ENCODE data around the gene RIT2.
A peak's percentile ranks its signal among the peaks of the same experiment; 100 is the strongest.

The RIT2 gene

DNA sequence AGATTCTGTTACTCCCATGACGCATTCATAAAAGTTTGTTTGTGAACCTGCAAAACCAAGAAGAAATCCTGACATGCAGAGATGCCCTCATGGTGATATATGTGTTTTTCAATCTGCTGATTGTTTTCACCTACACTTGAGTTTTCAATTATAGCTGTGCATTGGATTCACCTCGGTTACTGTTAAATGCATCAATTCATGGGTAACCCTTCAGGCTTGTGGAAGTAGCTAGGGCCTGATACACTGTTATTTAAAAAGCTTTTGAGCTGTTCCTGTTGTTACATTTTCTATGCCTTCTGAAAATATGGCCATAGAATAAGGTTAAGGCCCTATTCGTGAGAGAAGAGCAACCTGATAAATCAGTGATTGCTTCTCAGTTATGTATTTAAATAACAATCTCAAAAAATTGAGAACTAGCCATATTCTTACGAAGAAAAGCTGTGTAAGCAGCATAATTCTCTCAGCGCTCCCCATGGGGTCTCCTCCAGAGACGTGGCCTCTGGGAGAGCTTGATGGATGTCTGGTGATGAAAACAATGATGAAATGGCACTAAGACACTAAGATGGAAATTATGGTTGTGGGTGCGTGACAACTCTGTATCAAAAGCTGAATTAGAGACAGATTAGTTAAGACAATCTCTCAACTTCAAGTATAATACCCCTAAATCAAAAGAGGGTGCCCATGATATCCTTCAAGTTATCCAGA is 60.5 kb downstream of the RIT2 start:
- no peak overlapping the region for H3K14ac ChIP-seq (ENCODE audit: low read length in 2 of 2)
- no peak overlapping the region for H3K4me3 ChIP-seq (ENCODE audit: insufficient read depth in 1 of 2, low read depth in 1 of 2, low read length in 2 of 2)
- no peak overlapping the region for H3K4ac ChIP-seq (ENCODE audit: low read depth in 1 of 2, low read length in 2 of 2)
- no peak overlapping the region for H2BK120ac ChIP-seq (ENCODE audit: low read depth, low read length)
- H2BK12ac ChIP-seq (ENCODE audit: low read length in 2 of 2): no peak overlapping the region
- H3K4me1 ChIP-seq (ENCODE audit: control insufficient read depth, insufficient read depth, low read depth, low read length): no peaks in the 10 kb centered on the region
- H3K36me3 ChIP-seq (ENCODE audit: control insufficient read depth in 1 of 2, insufficient read depth in 2 of 2, low read depth in 1 of 2, low read length in 2 of 2): no peaks in the 10 kb centered on the region
- H3K79me1 ChIP-seq (replicated peaks; ENCODE audit: low read length, poor library complexity, severe bottlenecking): no peaks in the 10 kb centered on the region
- H2BK15ac ChIP-seq (ENCODE audit: low read depth, poor library complexity, severe bottlenecking): no peak overlapping the region
- H4K91ac ChIP-seq (ENCODE audit: low read length): no peak overlapping the region
- no peaks in the 10 kb centered on the region for H3K9me3 ChIP-seq (ENCODE audit: control insufficient read depth, low read length)
- H2BK5ac ChIP-seq (ENCODE audit: low read depth, low read length, poor library complexity, severe bottlenecking): no peak overlapping the region
- no peak overlapping the region for H3K18ac ChIP-seq (ENCODE audit: low read depth in 1 of 2, low read length in 2 of 2)
- H2AK5ac ChIP-seq (ENCODE audit: low read length, severe bottlenecking): no peak overlapping the region
- no peak overlapping the region for H3K4me2 ChIP-seq (ENCODE audit: low read length, poor library complexity, severe bottlenecking)
- H3K27ac ChIP-seq (ENCODE audit: low read length, poor library complexity, severe bottlenecking): no peak overlapping the region
- DNase-seq: no peak
- H3K27me3 ChIP-seq (ENCODE audit: control insufficient read depth in 1 of 2, insufficient read depth in 1 of 2, low read length in 2 of 2): no peaks in the 10 kb centered on the region
- no peak overlapping the region for H4K8ac ChIP-seq (ENCODE audit: low read length)
- H3K9ac ChIP-seq (ENCODE audit: low read length): no peak overlapping the region
- H3K23ac ChIP-seq (ENCODE audit: low read length in 2 of 2): no peak overlapping the region
- H2AFZ ChIP-seq (ENCODE audit: low read depth, low read length): no peak overlapping the region
- 99% methylated on average over 5 of the region's 7 CpGs for WGBS

DNA sequence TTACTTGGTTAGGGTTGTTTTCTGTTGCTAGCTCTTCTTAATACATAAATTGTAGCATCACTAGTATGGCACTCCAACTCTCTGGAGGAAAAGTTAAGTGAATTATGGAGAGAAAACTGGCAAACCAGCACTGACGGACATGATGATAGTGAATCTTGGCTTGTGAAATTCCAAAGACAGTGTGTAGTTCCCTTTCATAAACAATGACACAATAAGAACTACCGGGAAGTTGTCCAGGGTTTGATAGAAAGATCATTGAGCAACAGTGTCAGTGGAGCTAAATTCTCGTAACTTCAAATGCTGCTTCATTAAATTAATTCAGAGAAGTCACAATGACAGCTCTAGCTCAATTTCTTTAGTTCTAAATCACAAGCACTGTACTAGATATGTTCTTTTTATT is 66.5 kb downstream of the RIT2 start:
- Histone ChIP-seq H2BK5ac (ENCODE audit: low read depth, low read length, poor library complexity, severe bottlenecking) (no peak overlapping the region), H4K91ac (ENCODE audit: low read length) (no peak overlapping the region), H3K4me1 (ENCODE audit: control insufficient read depth, insufficient read depth, low read depth, low read length) (no peaks in the 10 kb centered on the region), H3K4ac (ENCODE audit: low read depth in 1 of 2, low read length in 2 of 2) (no peak overlapping the region), H2BK12ac (ENCODE audit: low read length in 2 of 2) (no peak overlapping the region), H3K14ac (ENCODE audit: low read length in 2 of 2) (no peak overlapping the region), H3K18ac (ENCODE audit: low read depth in 1 of 2, low read length in 2 of 2) (no peak overlapping the region), H2AK5ac (ENCODE audit: low read length, severe bottlenecking) (no peak overlapping the region), H3K27me3 (ENCODE audit: control insufficient read depth in 1 of 2, insufficient read depth in 1 of 2, low read length in 2 of 2) (no peaks in the 10 kb centered on the region), H3K79me1 (replicated peaks; ENCODE audit: low read length, poor library complexity, severe bottlenecking) (no peaks in the 10 kb centered on the region), H3K27ac (ENCODE audit: low read length, poor library complexity, severe bottlenecking) (no peak overlapping the region), H4K8ac (ENCODE audit: low read length) (no peak overlapping the region), H2AFZ (ENCODE audit: low read depth, low read length) (no peak overlapping the region), H3K9ac (ENCODE audit: low read length) (peak overlapping the region; percentile 41), H3K4me3 (ENCODE audit: insufficient read depth in 1 of 2, low read depth in 1 of 2, low read length in 2 of 2) (no peak overlapping the region), H2BK15ac (ENCODE audit: low read depth, poor library complexity, severe bottlenecking) (no peak overlapping the region), H2BK120ac (ENCODE audit: low read depth, low read length) (no peak overlapping the region), H3K4me2 (ENCODE audit: low read length, poor library complexity, severe bottlenecking) (no peak overlapping the region), H3K36me3 (ENCODE audit: control insufficient read depth in 1 of 2, insufficient read depth in 2 of 2, low read depth in 1 of 2, low read length in 2 of 2) (no peaks in the 10 kb centered on the region), H3K23ac (ENCODE audit: low read length in 2 of 2) (no peak overlapping the region), H3K9me3 (ENCODE audit: control insufficient read depth, low read length) (no peaks in the 10 kb centered on the region)
- WGBS: 11% methylated on average over 2 of the region's 3 CpGs
- DNase-seq: peak; percentile 88

DNA sequence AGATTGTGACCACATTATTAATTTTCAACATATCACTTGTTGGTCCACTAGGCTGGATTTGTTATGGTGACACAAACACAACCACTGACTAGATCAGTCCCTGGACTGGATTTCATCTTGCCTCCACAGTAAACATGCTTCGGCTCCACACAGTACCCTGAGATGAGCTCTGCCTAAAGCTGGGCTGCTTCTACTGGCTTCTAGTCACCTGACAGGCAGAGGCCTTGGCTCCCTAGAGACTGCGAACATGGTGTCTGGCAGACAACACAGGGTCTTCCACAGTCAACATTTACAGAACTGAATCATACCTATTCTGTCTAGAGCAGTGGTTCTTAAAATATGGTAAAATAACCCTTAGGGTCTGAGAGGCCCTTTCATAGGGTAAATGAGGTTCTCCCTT is 69.2 kb downstream of the RIT2 start:
- H3K9ac ChIP-seq (ENCODE audit: low read length): no peak overlapping the region
- H3K4me1 ChIP-seq (ENCODE audit: control insufficient read depth, insufficient read depth, low read depth, low read length): no peaks in the 10 kb centered on the region
- H2AK5ac ChIP-seq (ENCODE audit: low read length, severe bottlenecking): no peak overlapping the region
- H3K9me3 ChIP-seq (ENCODE audit: control insufficient read depth, low read length): no peaks in the 10 kb centered on the region
- no peak overlapping the region for H3K23ac ChIP-seq (ENCODE audit: low read length in 2 of 2)
- peak overlapping the region in 1 of 2 experiments; percentile 63 for H2BK12ac ChIP-seq (ENCODE audit: low read length in 2 of 2)
- H3K18ac ChIP-seq (ENCODE audit: low read depth in 1 of 2, low read length in 2 of 2): peak overlapping the region in 1 of 2 experiments; percentile 4
- no peaks in the 10 kb centered on the region for H3K36me3 ChIP-seq (ENCODE audit: control insufficient read depth in 1 of 2, insufficient read depth in 2 of 2, low read depth in 1 of 2, low read length in 2 of 2)
- WGBS: 85% methylated on average over 1 of the region's 2 CpGs
- no peak overlapping the region for H4K8ac ChIP-seq (ENCODE audit: low read length)
- peak overlapping the region in 1 of 2 experiments; percentile 32 for H3K4ac ChIP-seq (ENCODE audit: low read depth in 1 of 2, low read length in 2 of 2)
- H3K27me3 ChIP-seq (ENCODE audit: control insufficient read depth in 1 of 2, insufficient read depth in 1 of 2, low read length in 2 of 2): no peaks in the 10 kb centered on the region
- no peak overlapping the region for H2BK15ac ChIP-seq (ENCODE audit: low read depth, poor library complexity, severe bottlenecking)
- H2AFZ ChIP-seq (ENCODE audit: low read depth, low read length): no peak overlapping the region
- no peak for DNase-seq
- peak overlapping the region in 1 of 2 experiments; percentile 79 for H3K14ac ChIP-seq (ENCODE audit: low read length in 2 of 2)
- no peak overlapping the region for H2BK5ac ChIP-seq (ENCODE audit: low read depth, low read length, poor library complexity, severe bottlenecking)
- H3K79me1 ChIP-seq (replicated peaks; ENCODE audit: low read length, poor library complexity, severe bottlenecking): no peaks in the 10 kb centered on the region
- no peak overlapping the region for H4K91ac ChIP-seq (ENCODE audit: low read length)
- no peak overlapping the region for H3K27ac ChIP-seq (ENCODE audit: low read length, poor library complexity, severe bottlenecking)
- no peak overlapping the region for H2BK120ac ChIP-seq (ENCODE audit: low read depth, low read length)
- H3K4me2 ChIP-seq (ENCODE audit: low read length, poor library complexity, severe bottlenecking): no peak overlapping the region
- no peak overlapping the region for H3K4me3 ChIP-seq (ENCODE audit: insufficient read depth in 1 of 2, low read depth in 1 of 2, low read length in 2 of 2)

DNA sequence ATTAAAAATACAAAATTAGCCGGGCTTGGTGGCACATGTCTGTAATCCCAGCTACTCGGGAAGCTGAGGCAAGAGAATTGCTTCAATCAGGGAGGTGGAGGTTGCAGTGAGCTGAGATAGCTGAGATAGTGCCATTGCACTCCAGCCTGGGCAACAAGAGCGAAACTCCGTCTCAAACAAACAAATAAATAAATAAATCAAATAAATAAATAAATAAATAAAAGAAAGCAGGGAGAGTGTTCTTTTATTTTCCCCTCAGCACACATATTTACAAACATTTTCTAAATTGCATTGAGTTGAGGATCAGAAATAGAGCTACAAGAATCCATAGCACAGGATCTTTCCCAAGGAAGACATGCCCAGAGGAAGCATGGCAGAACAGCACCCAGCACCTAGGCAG is 71.9 kb downstream of the RIT2 start:
- Histone ChIP-seq H3K18ac (ENCODE audit: low read depth in 1 of 2, low read length in 2 of 2) (no peak overlapping the region), H2BK120ac (ENCODE audit: low read depth, low read length) (no peak overlapping the region), H2BK12ac (ENCODE audit: low read length in 2 of 2) (no peak overlapping the region), H3K4me2 (ENCODE audit: low read length, poor library complexity, severe bottlenecking) (no peak overlapping the region), H3K9ac (ENCODE audit: low read length) (no peak overlapping the region), H4K8ac (ENCODE audit: low read length) (no peak overlapping the region), H3K4ac (ENCODE audit: low read depth in 1 of 2, low read length in 2 of 2) (no peak overlapping the region), H2AFZ (ENCODE audit: low read depth, low read length) (no peak overlapping the region), H4K91ac (ENCODE audit: low read length) (no peak overlapping the region), H3K9me3 (ENCODE audit: control insufficient read depth, low read length) (no peaks in the 10 kb centered on the region), H3K27ac (ENCODE audit: low read length, poor library complexity, severe bottlenecking) (no peak overlapping the region), H2AK5ac (ENCODE audit: low read length, severe bottlenecking) (no peak overlapping the region), H3K36me3 (ENCODE audit: control insufficient read depth in 1 of 2, insufficient read depth in 2 of 2, low read depth in 1 of 2, low read length in 2 of 2) (no peaks in the 10 kb centered on the region), H2BK15ac (ENCODE audit: low read depth, poor library complexity, severe bottlenecking) (no peak overlapping the region), H3K23ac (ENCODE audit: low read length in 2 of 2) (no peak overlapping the region), H2BK5ac (ENCODE audit: low read depth, low read length, poor library complexity, severe bottlenecking) (no peak overlapping the region), H3K79me1 (replicated peaks; ENCODE audit: low read length, poor library complexity, severe bottlenecking) (no peaks in the 10 kb centered on the region), H3K4me1 (ENCODE audit: control insufficient read depth, insufficient read depth, low read depth, low read length) (no peaks in the 10 kb centered on the region), H3K4me3 (ENCODE audit: insufficient read depth in 1 of 2, low read depth in 1 of 2, low read length in 2 of 2) (no peak overlapping the region), H3K27me3 (ENCODE audit: control insufficient read depth in 1 of 2, insufficient read depth in 1 of 2, low read length in 2 of 2) (no peaks in the 10 kb centered on the region), H3K14ac (ENCODE audit: low read length in 2 of 2) (no peak overlapping the region)
- DNase-seq: no peak
- 100% methylated on average over 1 of the region's 4 CpGs for WGBS
